A549 (cell line): ENCODE data around the gene ASCL5.

ENCODE experiments used
- CEBPB ChIP-seq, 2 experiments: fragments of >200 bp in 1 of 2; sonication (Bioruptor Twin) in 1 of 2; formaldehyde crosslinking in 1 of 2; IDR thresholded peaks; 2 replicates each; pipeline ENCODE4 v1.6.1; 2012 to 2016
- CTCF ChIP-seq: fragments of >200 bp; sonication (Bioruptor Twin); formaldehyde crosslinking; IDR thresholded peaks from 3 replicates; pipeline ENCODE4 v1.5.1; 2016
- HDAC2 ChIP-seq: fragments of 200-600 bp; sonication (generic); IDR thresholded peaks from 2 replicates; pipeline ENCODE4 v1.6.1; 2016
- HOXA7 ChIP-seq: fragments of 250-450 bp; sonication (Bioruptor Pico); IDR thresholded peaks from 2 replicates; pipeline ENCODE4 v1.5.0; 2020; ENCODE audit warnings: mild to moderate bottlenecking, moderate library complexity
- MYC ChIP-seq: IDR thresholded peaks from 2 replicates; pipeline ENCODE4 v1.6.1; 2012; ENCODE audit warnings: mild to moderate bottlenecking, inconsistent platforms, low read length, improper control_type of control experiment, borderline replicate concordance
- POLR2A ChIP-seq: IDR thresholded peaks from 2 replicates; pipeline ENCODE4 v1.6.1; 2012; ENCODE audit warnings: mild to moderate bottlenecking, low read length
- POLR2AphosphoS2 ChIP-seq: conservative IDR thresholded peaks from 2 replicates; pipeline ENCODE4 v1.6.1; 2012; ENCODE audit warnings: low read length, improper control_type of control experiment, inconsistent platforms
- SMC3 ChIP-seq: fragments of >200 bp; sonication (Bioruptor Twin); formaldehyde crosslinking; IDR thresholded peaks from 3 replicates; pipeline ENCODE4 v1.6.1; 2018; ENCODE audit warnings: inconsistent platforms

GRCh38 chr1:201090541-201090940, 36.4 kb downstream of the ASCL5 start:
- no peak for TF ChIP-seq SMC3
- no peak for TF ChIP-seq MYC
- no peak for TF ChIP-seq POLR2AphosphoS2
- no peak for TF ChIP-seq HDAC2
- no peak for TF ChIP-seq CTCF
- TF ChIP-seq HOXA7 (CRISPR knock-in tag) = no peak
- no peak for TF ChIP-seq CEBPB (IDR thresholded peaks at IDR 0.05)
- TF ChIP-seq POLR2A = no peak
